SK-N-MC (cell line): ENCODE measurements around the gene POMGNT2.

Source experiments
- EZH2 ChIP-seq: fragments of 200-600 bp; sonication (generic); IDR thresholded peaks from one replicate; pipeline ENCODE4 v1.6.1; 2017; ENCODE audit warnings: antibody characterized with exemption
- FOXP2 ChIP-seq: optimal IDR thresholded peaks from 2 replicates; pipeline ENCODE3; 2011; ENCODE audit warnings: mild to moderate bottlenecking, moderate library complexity; ENCODE audit not compliant: insufficient read depth; ENCODE audit errors: extremely low read length, control extremely low read depth
- POLR2AphosphoS5 ChIP-seq: IDR thresholded peaks from 2 replicates; pipeline ENCODE4 v1.6.1; 2012; ENCODE audit warnings: mild to moderate bottlenecking, low read depth, low read length, borderline replicate concordance

DNA sequence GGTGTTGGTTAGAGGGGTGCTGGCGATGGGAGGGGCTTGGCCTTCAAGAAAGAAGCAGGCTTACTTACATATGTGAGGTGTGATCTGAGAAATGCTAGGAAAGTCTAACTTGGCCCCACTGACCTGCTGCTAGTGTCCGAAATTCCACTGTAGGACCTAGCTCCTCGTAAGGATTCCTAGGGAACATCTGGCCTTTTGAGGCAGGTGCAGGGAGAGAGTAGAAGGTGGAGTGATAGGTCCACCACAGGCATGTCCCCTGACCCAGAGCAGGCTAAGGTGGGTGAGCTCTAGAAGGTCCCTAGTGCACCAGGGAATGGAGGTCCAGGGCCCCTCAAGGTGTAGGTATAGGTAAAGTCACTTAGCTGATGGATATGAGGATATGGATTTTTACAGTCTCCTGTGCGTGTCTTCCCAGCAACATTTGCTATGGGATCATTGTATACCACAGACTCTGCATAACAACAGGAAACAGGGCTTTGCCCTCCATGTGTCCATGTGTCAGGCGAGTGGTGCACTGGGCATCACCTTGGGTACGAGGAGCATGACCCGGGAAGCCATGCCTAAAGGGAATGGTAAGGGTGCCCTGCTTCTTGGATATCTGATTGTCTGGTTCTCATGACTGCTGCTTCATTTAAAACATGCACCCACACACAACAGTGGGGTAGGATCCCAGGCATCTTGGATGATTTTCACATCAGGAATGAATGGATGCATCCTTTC lies 32.6 kb downstream of the POMGNT2 start:
- TF ChIP-seq EZH2 (no peak), POLR2AphosphoS5 (no peak), FOXP2 (no peak)
